Measurements from ENCODE around the gene ZNF148. TPM values are rescaled to one million over a fixed set of nuclear protein-coding genes. Genes with fewer than 3 reads are reported as not detected.

Gene ZNF148
- total RNA-seq, 1 donor from 2014 or later = 31.6 TPM

- DNase-seq = no peak
- TF ChIP-seq, protein P1, sequence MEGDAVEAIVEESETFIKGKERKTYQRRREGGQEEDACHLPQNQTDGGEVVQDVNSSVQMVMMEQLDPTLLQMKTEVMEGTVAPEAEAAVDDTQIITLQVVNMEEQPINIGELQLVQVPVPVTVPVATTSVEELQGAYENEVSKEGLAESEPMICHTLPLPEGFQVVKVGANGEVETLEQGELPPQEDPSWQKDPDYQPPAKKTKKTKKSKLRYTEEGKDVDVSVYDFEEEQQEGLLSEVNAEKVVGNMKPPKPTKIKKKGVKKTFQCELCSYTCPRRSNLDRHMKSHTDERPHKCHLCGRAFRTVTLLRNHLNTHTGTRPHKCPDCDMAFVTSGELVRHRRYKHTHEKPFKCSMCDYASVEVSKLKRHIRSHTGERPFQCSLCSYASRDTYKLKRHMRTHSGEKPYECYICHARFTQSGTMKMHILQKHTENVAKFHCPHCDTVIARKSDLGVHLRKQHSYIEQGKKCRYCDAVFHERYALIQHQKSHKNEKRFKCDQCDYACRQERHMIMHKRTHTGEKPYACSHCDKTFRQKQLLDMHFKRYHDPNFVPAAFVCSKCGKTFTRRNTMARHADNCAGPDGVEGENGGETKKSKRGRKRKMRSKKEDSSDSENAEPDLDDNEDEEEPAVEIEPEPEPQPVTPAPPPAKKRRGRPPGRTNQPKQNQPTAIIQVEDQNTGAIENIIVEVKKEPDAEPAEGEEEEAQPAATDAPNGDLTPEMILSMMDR (IDR thresholded peaks at IDR 0.05; ENCODE audit: partially characterized antibody, unreplicated experiment) = no peak
- no peak overlapping the region for H3K27ac Mint-ChIP-seq (ENCODE audit: unreplicated experiment)
Observed at GRCh38 chr3:125239266-125239665, 135.9 kb downstream of the ZNF148 start.

GRCh38 chr3:125238759-125239158 is 136.4 kb downstream of the ZNF148 start:
- H3K9me3 Mint-ChIP-seq (ENCODE audit: unreplicated experiment) = no peaks in the 10 kb centered on the region

More at GRCh38 chr3:125239266-125239665, 135.9 kb downstream of the ZNF148 start:
- H3K4me1 Mint-ChIP-seq (ENCODE audit: low read depth, unreplicated experiment) = no peaks in the 10 kb centered on the region
- no peak overlapping the region for H3K4me3 Mint-ChIP-seq (ENCODE audit: unreplicated experiment)
- no peaks in the 10 kb centered on the region for H3K9me3 Mint-ChIP-seq (ENCODE audit: unreplicated experiment)
- no peaks in the 10 kb centered on the region for H3K36me3 Mint-ChIP-seq (ENCODE audit: unreplicated experiment)
- no peaks in the 10 kb centered on the region for H3K27me3 Mint-ChIP-seq (ENCODE audit: unreplicated experiment)

DNA sequence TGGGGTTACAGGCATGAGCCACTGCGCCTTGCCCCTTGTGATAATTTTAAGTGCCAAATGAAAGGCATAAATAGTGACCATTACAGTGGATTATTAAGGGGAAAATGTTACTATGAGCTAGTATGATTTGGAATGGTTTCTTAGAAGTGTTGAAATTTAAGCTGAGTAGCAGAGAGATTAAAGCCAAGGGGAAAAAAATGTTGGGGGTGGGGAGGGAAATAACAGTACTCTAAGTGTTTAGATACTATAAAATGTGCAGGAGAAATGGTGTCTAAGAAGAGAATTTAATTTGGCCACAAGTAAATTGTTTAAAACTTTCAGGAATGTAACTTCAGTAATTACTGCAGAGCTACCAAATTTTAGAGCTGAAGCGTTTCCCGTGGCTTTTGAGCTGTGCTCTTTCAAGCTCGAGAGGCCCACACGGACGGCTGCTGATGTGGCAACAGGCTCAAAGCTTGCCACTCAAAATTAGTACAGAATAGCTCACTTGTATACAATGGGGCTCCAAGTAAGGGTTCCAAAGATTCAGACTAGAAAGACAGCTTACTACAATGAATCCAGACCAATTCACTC is 138.7 kb downstream of the ZNF148 start:
- Mint-ChIP-seq H3K4me1 (ENCODE audit: low read depth, unreplicated experiment) (no peaks in the 10 kb centered on the region), H3K4me3 (ENCODE audit: unreplicated experiment) (no peak overlapping the region), H3K27me3 (ENCODE audit: unreplicated experiment) (no peaks in the 10 kb centered on the region), H3K9me3 (ENCODE audit: unreplicated experiment) (no peaks in the 10 kb centered on the region), H3K36me3 (ENCODE audit: unreplicated experiment) (no peaks in the 10 kb centered on the region), H3K27ac (ENCODE audit: unreplicated experiment) (no peak overlapping the region)
- DNase-seq = no peak
- TF ChIP-seq, protein P1 (IDR thresholded peaks at IDR 0.05; ENCODE audit: partially characterized antibody, unreplicated experiment) = no peak

More at GRCh38 chr3:125238759-125239158, 136.4 kb downstream of the ZNF148 start:
- no peaks in the 10 kb centered on the region for H3K36me3 Mint-ChIP-seq (ENCODE audit: unreplicated experiment)
- no peak for DNase-seq
- H3K4me1 Mint-ChIP-seq (ENCODE audit: low read depth, unreplicated experiment) = no peaks in the 10 kb centered on the region
- TF ChIP-seq, protein P1 (IDR thresholded peaks at IDR 0.05; ENCODE audit: partially characterized antibody, unreplicated experiment) = no peak
- no peak overlapping the region for H3K4me3 Mint-ChIP-seq (ENCODE audit: unreplicated experiment)
- H3K27ac Mint-ChIP-seq (ENCODE audit: unreplicated experiment) = no peak overlapping the region
- H3K27me3 Mint-ChIP-seq (ENCODE audit: unreplicated experiment) = no peaks in the 10 kb centered on the region

DNA sequence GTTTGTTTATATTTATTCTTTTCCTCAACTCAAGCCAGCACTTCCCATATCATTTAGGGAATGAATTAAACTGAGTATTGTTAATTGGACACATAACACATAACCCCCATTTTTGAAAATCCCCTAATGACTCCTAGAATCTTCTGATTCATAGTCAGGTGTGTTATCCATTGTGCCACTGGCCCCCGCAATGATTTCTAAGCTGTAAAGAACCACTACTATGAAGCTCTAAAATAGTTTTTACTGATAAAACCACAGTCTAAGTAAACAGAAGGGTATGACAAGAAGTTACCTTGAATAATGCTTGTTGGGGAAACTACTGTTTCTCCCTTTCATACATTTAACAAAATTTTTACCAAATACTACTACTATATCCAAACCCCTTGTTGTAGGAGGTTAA is 140.3 kb downstream of the ZNF148 start:
- no peaks in the 10 kb centered on the region for H3K9me3 Mint-ChIP-seq (ENCODE audit: unreplicated experiment)
- DNase-seq = no peak
- H3K27me3 Mint-ChIP-seq (ENCODE audit: unreplicated experiment) = no peaks in the 10 kb centered on the region
- no peaks in the 10 kb centered on the region for H3K4me1 Mint-ChIP-seq (ENCODE audit: low read depth, unreplicated experiment)
- no peaks in the 10 kb centered on the region for H3K36me3 Mint-ChIP-seq (ENCODE audit: unreplicated experiment)
- no peak overlapping the region for H3K27ac Mint-ChIP-seq (ENCODE audit: unreplicated experiment)
- TF ChIP-seq, protein P1 (IDR thresholded peaks at IDR 0.05; ENCODE audit: partially characterized antibody, unreplicated experiment) = no peak
- no peak overlapping the region for H3K4me3 Mint-ChIP-seq (ENCODE audit: unreplicated experiment)

DNA sequence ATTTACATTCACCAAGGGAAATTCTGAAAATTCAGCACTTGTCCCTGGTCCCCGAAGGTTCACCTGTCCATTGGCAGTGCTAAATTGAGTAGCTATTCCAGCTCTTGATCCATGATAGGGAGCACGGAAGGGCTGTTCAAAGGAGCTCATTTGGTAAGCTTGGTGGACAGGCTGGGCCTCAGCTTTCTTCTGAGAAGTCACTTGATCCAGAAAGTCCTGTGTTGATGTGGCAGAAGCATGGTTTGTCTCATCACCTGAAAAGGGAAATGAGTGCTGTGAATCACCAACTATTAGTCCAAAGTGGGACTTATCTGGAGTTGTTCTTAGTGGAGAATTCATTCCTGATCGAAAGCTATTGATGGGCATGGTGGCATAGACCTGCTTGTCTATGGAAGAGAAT is 142.7 kb downstream of the ZNF148 start:
- Mint-ChIP-seq H3K27me3 (ENCODE audit: unreplicated experiment) (no peaks in the 10 kb centered on the region), H3K27ac (ENCODE audit: unreplicated experiment) (no peak overlapping the region), H3K9me3 (ENCODE audit: unreplicated experiment) (no peaks in the 10 kb centered on the region), H3K4me3 (ENCODE audit: unreplicated experiment) (no peak overlapping the region), H3K36me3 (ENCODE audit: unreplicated experiment) (no peaks in the 10 kb centered on the region), H3K4me1 (ENCODE audit: low read depth, unreplicated experiment) (no peaks in the 10 kb centered on the region)
- TF ChIP-seq, protein P1 (IDR thresholded peaks at IDR 0.05; ENCODE audit: partially characterized antibody, unreplicated experiment) = no peak
- no peak for DNase-seq

Measured in glutamatergic neuron (in vitro differentiated cells).